ENCODE data around the gene HOOK2.
A peak's percentile ranks its signal among the peaks of the same experiment; 100 is the strongest.
"Not testable (repeated sequence)": the region's sequence is repeated elsewhere in the genome, so short reads cannot be mapped to it uniquely, and the experiment has no call there.

HOOK2 gene, protein sequence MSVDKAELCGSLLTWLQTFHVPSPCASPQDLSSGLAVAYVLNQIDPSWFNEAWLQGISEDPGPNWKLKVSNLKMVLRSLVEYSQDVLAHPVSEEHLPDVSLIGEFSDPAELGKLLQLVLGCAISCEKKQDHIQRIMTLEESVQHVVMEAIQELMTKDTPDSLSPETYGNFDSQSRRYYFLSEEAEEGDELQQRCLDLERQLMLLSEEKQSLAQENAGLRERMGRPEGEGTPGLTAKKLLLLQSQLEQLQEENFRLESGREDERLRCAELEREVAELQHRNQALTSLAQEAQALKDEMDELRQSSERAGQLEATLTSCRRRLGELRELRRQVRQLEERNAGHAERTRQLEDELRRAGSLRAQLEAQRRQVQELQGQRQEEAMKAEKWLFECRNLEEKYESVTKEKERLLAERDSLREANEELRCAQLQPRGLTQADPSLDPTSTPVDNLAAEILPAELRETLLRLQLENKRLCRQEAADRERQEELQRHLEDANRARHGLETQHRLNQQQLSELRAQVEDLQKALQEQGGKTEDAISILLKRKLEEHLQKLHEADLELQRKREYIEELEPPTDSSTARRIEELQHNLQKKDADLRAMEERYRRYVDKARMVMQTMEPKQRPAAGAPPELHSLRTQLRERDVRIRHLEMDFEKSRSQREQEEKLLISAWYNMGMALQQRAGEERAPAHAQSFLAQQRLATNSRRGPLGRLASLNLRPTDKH

DNA sequence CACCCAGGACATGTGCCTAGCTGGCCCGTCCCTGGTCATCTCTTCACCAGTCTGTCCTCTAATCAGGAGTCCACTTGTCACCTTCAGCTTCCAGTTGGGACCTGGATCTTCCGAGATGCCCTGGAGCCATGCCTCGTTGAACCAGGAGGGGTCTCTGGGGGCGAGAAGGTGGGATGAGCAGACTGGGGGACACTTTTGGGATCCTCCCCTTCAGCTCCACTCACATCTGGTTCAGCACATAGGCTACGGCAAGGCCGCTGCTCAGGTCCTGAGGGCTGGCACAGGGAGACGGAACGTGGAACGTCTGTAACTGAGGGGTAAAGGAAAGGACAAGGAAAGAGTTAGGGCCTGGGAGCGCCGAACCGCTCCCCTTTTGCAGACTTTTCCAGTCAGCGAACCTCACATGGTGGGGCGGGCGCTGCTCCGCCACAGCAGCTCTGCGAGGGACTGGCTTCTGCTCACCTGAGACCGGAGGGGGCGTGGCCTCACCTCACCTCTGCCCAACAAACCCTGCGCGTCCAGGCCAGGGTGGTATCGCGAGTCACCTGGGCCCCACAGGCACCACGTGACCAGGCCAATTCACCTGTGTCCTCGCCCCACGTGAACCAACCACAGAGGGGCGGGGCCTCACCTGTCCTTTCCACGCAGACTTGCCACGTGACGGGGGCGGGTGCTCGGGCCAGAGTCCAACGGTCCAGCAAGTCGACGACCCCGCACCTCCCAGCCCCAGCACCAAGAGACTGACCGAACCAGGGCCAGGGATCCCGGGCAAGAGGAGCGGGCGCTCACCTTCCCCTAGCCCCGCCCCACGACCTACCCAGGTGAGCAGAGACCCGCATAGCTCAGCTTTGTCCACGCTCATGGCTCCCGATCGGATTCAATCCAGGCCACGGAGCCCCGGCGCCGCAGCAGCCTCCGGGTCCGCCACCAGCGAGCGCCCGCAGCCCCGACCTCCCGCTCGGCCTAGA is at the start of gene HOOK2:
HOOK2 (minus strand) TSS at position 965 of the 968 bp plus-strand sequence; CDS start at position 862, 103 bp downstream.
- DNase-seq = peak; percentile 91

DNA sequence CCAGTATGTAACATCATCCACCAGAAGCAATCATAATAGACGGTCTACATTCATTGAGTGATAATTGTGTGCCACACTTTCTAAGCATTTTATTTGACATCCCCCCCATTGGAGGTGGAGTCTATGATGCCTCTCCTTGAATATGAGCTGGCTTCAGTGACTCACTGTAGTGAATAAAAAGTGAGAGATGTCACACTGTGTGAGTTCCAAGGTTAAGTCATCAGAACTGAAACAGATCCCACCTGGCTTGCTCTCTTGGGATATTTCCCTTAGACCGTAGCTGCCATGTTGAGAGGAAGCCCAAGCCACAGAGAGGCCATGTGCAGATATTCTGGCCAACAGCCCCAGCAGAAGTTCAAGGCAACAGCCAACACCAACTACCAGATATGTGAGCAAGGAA is 46.4 kb upstream of the HOOK2 start:
- DNase-seq = no peak

- not testable (repeated sequence) for DNase-seq
Observed at GRCh38 chr19:12817810-12818209, 42.5 kb upstream of the HOOK2 start.

GRCh38 chr19:12817188-12817587 is 41.8 kb upstream of the HOOK2 start:
- not testable (repeated sequence) for DNase-seq

DNA sequence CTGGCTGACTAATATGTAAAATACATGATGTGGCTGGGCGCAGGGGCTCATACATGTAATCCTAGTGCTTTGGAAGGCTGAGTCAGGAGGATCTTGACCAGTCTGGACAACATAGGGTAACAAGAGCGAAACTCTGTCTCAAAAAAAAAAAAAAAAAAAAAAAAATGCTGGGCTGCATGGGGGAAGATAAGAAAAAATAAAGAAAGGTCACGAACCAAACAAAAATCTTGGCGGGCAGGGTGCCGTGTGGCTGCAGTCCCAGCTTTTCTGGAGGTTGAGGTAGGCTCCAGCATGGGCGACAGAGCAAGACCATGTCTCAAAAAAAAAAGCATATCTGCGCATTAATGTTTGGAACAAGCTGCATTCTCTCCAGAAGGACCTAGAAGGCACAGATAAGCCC is 39.7 kb upstream of the HOOK2 start:
- DNase-seq = no peak

DNA sequence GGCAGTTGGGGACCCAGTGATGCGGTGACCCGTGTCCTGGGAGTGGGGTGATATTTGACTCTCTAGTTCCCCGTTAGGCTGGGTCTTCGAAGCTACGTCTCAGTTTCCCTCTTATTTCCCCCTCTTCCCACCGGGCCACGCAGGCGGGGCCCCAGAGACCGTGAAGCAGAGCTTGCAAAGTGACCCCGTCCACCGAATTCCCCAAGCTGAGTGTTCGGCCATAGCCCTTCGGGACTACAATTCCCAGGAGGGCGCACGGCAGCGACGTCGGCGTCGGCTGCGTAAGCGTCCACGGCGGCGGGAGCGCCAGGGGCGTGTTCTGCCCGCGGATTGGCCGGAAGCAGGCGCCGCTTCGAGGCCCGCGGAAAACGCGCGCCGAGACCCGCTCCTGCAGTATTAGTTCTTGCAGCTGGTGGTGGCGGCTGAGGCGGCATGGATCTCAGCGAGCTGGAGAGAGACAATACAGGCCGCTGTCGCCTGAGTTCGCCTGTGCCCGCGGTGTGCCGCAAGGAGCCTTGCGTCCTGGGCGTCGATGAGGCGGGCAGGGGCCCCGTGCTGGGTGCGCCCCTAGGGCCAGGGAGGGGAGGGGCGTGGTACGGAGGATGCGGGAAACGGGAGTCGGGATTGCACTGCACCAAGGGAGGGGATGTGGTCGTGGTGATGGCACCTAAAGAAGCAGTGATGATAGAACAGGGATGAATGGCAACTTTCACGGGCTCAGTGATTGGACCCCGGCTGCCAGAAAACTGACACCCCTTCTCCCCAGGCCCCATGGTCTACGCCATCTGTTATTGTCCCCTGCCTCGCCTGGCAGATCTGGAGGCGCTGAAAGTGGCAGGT is 31.1 kb upstream of the HOOK2 start, which contains the start of gene RNASEH2A:
RNASEH2A (plus strand) TSS at position 343 of the 840 bp plus-strand sequence; CDS start at position 433, 90 bp downstream.
- DNase-seq = peak; percentile 87

DNA sequence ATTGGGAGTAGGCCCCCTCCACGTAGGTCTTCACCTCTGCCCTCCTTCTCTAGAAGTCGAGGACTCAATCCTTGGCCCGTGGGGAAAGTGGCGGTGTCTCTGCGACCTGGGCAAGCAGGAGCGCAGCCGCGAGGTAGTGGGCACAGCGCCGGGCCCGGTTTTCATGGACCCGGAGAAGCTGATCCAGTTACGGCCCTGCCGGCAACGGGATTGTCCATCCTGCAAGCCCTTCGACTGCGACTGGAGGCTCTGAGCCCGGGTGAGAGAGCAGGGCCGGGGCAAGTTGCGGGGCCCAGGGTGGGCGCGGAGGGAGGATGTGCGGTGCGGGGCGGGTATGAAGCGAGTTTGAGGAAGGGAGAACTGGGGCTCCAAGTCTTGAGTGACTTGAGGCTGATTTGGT is 28.7 kb upstream of the HOOK2 start:
- DNase-seq = no peak

- DNase-seq = no peak
Observed at GRCh38 chr19:12802267-12803106, 27.1 kb upstream of the HOOK2 start.

GRCh38 chr19:12801466-12802266 is 26.3 kb upstream of the HOOK2 start, which contains the start of the genes PRDX2 and THSD8:
Gene PRDX2, minus strand, starts transcription at chr19:12801800. Its CDS starts 539 bp downstream, at chr19:12801261.
Gene THSD8, plus strand, starts transcription at chr19:12802069. Its CDS starts 3 bp downstream, at chr19:12802072.
- DNase-seq = peak; percentile 74

DNA sequence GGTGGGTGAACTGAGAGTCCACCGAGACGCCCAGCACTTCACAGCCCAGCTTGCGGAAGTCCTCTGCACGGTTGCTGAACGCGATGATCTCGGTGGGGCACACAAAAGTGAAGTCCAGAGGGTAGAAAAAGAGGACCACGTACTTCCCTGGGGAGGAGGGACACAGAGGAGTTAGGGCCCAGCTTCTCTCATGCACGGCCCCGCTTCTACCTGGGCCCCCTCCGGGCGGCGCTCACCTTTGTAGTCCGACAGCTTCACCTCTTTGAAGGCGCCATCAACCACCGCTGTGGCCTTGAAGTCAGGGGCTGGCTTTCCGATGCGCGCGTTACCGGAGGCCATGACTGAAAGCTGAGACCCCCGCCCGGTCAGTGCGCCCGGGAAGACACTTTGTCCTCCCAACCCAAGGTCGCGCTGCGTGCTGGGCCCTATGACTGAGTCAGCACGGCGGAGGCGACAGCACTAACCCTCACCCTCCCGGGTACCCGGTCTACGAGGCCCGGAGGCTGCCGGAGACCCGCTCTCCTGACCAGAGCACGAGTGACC is 25.6 kb upstream of the HOOK2 start:
- DNase-seq = no peak

DNA sequence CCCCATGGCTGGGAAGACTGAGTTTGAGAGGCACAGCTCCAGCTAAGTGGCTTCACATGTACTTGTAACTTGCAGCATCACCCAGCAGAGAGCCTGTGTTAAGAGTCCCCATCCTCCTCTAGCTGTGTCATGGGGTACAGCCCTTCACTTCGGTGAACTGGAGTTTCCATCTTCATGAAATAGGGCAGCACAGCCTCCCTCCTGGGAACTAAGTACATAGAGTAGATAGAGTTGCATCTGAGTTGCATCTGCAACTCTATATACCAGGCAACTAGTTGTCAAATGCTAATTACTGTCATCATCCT is 25.1 kb upstream of the HOOK2 start:
- DNase-seq = no peak

DNA sequence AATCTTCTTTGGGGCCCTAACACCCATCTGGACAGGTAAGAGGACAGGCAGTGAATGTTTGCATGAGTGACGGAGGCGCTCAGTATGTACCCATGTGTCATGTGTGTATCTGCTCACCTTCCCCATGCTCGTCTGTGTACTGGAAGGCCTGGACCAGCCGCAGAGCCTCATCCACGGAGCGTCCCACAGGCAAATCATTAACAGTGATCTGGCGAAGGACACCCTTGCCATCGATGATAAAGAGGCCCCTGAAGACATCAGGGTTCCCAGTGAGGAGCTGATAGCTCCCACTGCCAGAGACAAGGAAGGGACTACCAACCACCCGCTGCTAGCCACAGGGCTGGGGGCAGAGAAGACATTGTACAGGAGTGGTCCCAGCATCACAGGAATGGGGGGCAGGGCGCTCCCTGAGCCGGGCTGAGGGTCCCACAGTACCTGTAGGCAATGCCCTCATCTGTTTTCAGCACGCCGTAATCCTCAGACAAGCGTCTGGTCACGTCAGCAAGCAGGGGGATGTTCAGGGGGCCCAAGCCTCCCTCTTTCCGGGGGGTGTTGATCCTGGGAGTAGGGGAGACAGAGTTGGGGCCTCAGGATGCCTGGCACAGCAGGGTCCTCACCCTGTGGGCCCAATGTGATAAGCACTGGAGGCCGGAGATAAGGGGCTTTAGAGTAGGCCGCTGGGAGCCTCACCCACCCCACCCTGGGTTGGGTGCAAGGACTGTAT is 24.6 kb upstream of the HOOK2 start:
- no peak for DNase-seq

- not testable (repeated sequence) for DNase-seq
Observed at GRCh38 chr19:12797607-12798006, 22.3 kb upstream of the HOOK2 start.

DNA sequence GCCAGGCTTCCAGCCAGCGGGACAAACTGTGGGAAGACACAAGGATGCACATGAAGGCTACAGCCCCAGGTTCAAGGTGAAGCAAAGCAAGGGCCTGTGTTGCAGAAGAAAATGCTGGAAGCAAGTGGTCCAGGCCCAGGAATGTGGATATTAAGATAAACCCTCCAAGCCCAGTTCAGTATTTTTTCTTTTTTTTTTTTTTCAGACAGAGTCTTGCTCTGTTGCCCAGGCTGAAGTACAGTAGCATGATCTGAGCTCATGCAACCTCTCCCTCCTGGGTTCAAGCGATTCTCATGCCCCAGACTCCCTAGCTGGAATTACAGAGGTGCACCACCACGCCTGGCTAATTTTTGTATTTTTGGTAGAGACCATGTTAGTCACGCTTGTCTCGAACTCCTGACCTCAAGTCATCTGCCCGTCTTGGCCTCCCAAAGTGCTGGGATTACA is 21.8 kb upstream of the HOOK2 start:
- no peak for DNase-seq

DNA sequence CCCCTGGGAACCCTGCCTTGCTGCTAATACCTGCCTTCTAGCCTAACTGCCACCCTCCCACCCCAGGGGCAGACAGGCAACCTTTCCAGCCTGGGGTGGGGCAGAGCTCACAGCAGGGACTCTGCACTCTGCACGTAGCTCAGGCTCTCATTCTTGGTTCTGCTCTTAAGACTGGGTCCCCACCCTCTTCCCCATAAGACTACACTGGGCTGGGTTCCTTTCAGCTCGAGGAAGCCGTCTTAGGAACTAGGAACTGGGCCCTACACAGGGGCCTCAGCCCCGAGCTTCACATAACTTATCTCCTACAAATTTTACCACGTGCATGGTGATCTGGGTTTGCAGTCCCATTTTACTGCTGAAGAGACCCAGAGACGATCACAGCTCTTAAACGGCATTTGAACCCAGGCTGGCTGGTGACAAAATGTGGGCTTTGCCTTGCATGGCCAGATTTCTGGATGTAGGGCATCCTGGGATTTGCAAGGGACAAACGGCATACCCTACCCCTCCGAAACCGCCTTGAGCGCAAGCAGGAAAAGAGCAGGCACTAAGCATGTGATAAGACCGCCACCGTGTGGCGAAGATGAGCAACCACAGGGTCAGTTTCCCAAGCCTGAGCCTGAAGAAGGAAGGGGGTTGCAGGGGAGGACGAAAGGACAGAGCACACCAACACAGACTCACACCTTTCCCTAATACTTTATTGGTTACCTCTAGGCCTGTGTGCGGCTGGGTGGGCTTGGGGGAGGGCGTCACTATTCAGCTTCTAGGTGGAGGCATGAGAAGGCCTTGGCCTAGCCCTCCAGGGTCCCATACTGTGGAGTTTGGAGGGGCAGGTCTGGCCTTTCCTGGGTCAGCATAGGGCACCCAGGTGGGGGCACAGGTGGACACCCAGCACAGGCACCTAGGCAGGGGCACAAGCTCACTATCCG is 21.1 kb upstream of the HOOK2 start:
- no peak for DNase-seq

DNA sequence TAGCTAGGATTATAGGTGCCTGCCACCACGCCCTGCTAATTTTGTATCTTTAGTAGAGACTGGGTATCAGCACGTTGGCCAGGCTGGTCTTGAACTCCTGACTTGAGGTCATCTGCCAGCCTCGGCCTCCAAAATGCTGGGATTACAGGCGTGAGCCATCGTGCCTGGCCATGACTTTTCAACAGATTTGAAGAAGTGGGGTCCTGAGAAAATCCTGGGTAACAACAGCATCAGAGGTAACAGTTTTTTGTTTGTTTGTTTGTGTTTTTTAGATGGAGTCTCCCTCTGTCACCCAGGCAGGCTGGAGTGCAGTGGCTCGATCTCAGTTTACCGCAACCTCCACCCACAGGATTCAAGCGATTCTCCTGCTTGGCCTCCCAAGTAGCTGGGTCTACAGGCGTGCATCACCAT is 19.6 kb upstream of the HOOK2 start:
- DNase-seq = no peak

- DNase-seq = no peak
Observed at GRCh38 chr19:12794196-12794941, 19.0 kb upstream of the HOOK2 start.
